ENCODE measurements around the gene DVL2.

DNA sequence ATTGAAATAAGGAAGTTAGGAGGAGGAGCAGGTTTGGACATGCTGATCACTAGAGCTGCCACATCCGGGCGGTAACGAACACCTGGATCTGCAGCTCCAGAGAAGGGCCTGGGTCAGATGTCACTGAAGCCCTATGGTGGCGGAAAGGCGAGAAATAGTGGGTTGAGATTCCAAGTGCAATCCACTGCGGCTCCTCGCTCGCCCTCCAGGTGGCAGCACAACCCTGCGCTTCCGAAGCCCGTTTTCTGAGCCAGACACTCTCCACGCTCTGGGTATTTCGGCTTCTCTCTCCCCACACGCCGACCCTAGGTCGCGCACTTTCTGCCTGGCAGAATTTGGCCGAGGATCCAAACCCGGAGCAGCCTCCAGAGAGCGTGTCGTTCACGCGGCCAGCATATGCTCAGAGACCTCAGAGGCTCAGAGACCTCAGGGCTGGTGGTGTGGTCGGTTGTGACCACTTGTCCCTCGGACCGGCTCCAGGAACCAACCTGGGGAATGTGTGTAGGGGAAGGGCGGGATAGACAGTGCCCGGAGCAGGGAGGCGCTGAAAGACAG lies 46.3 kb upstream of the DVL2 start:
- TF ChIP-seq, protein P1, sequence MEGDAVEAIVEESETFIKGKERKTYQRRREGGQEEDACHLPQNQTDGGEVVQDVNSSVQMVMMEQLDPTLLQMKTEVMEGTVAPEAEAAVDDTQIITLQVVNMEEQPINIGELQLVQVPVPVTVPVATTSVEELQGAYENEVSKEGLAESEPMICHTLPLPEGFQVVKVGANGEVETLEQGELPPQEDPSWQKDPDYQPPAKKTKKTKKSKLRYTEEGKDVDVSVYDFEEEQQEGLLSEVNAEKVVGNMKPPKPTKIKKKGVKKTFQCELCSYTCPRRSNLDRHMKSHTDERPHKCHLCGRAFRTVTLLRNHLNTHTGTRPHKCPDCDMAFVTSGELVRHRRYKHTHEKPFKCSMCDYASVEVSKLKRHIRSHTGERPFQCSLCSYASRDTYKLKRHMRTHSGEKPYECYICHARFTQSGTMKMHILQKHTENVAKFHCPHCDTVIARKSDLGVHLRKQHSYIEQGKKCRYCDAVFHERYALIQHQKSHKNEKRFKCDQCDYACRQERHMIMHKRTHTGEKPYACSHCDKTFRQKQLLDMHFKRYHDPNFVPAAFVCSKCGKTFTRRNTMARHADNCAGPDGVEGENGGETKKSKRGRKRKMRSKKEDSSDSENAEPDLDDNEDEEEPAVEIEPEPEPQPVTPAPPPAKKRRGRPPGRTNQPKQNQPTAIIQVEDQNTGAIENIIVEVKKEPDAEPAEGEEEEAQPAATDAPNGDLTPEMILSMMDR (IDR thresholded peaks at IDR 0.05; ENCODE audit: insufficient read depth, low read length, poor library complexity, severe bottlenecking), result no peak
- no peak; the same call in 1 of the 2 replicates for TF ChIP-seq EZH2phosphoT487 (conservative IDR thresholded peaks at IDR 0.05; ENCODE audit: low read length)
